ENCODE data around the gene PIM3. TPM values are rescaled to one million over a fixed set of nuclear protein-coding genes. Genes with fewer than 3 reads are reported as not detected.

PIM3 gene
- total and polyA plus RNA-seq, 10 of the 15 experiments (the other 5 are each of a cell fraction or from before 2014, with no cell fraction given): 0.31 to 60.8 (median 12.4) TPM

DNA sequence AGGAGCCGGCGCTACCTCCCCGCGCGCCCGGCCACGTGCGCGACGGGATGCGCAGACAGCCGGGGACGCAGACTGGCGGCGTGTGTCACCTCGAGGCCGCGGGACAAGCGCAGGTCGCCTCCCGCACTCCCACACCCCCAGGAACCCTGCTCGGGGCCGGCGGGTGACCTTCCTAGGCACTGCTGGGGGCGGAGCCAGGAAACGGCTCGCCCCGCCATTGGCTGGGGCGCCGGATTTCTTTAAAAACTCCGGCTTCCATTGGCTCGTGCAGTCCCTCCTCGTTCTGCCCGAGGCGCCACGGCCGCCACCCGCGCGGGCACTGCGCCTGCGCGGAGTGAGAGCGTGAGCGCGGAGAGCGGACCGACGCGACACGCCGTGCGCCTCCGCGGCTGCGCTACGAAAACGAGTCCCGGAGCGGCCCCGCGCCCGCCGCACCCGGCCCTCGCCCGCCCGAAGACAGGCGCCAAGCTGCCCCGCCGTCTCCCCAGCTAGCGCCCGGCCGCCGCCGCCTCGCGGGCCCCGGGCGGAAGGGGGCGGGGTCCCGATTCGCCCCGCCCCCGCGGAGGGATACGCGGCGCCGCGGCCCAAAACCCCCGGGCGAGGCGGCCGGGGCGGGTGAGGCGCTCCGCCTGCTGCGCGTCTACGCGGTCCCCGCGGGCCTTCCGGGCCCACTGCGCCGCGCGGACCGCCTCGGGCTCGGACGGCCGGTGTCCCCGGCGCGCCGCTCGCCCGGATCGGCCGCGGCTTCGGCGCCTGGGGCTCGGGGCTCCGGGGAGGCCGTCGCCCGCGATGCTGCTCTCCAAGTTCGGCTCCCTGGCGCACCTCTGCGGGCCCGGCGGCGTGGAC lies at the start of gene PIM3 (continued):
- TF ChIP-seq, protein P1, sequence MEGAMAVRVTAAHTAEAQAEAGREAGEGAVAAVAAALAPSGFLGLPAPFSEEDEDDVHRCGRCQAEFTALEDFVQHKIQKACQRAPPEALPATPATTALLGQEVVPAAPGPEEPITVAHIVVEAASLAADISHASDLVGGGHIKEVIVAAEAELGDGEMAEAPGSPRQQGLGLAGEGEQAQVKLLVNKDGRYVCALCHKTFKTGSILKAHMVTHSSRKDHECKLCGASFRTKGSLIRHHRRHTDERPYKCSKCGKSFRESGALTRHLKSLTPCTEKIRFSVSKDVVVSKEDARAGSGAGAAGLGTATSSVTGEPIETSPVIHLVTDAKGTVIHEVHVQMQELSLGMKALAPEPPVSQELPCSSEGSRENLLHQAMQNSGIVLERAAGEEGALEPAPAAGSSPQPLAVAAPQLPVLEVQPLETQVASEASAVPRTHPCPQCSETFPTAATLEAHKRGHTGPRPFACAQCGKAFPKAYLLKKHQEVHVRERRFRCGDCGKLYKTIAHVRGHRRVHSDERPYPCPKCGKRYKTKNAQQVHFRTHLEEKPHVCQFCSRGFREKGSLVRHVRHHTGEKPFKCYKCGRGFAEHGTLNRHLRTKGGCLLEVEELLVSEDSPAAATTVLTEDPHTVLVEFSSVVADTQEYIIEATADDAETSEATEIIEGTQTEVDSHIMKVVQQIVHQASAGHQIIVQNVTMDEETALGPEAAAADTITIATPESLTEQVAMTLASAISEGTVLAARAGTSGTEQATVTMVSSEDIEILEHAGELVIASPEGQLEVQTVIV (IDR thresholded peaks at IDR 0.05; ENCODE audit: borderline replicate concordance, partially characterized antibody): peak; percentile 43
- TF ChIP-seq, protein P2, sequence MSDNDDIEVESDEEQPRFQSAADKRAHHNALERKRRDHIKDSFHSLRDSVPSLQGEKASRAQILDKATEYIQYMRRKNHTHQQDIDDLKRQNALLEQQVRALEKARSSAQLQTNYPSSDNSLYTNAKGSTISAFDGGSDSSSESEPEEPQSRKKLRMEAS (IDR thresholded peaks at IDR 0.05; ENCODE audit: low read depth, low read length): peak; percentile 90
- peak; percentile 98 for TF ChIP-seq LARP7 (IDR thresholded peaks at IDR 0.05)
- peak; percentile 67 for TF ChIP-seq NR2C1 (IDR thresholded peaks at IDR 0.05)
- TF ChIP-seq GATAD2B (conservative IDR thresholded peaks at IDR 0.05; ENCODE audit: low read depth): peak; percentile 96
- TF ChIP-seq DPF2 (IDR thresholded peaks at IDR 0.05): peak; percentile 89
- peak; percentile 52; the same call in 1 of the 2 replicates for TF ChIP-seq TCF12 (IDR thresholded peaks at IDR 0.05; ENCODE audit: low read depth, low read length)
- TF ChIP-seq CBX3 (IDR thresholded peaks at IDR 0.05; ENCODE audit: borderline replicate concordance, low read depth): no peak
- peak; percentile 48; the same call in 1 of the 2 replicates for TF ChIP-seq RFX5 (IDR thresholded peaks at IDR 0.05; ENCODE audit: low read depth, low read length)
- peak; percentile 90 for TF ChIP-seq IKZF1 (conservative IDR thresholded peaks at IDR 0.05)
- peak; percentile 88 for TF ChIP-seq POLR2AphosphoS5 (IDR thresholded peaks at IDR 0.05; ENCODE audit: low read length)
- peak; percentile 85 for TF ChIP-seq YY1 (IDR thresholded peaks at IDR 0.05; ENCODE audit: low read depth, low read length)
- TF ChIP-seq EGR1 (IDR thresholded peaks at IDR 0.05; ENCODE audit: borderline replicate concordance in 1 of 2, low read depth in 2 of 2, low read length in 2 of 2): peak; percentile 67 to 91
- peak; percentile 84 for TF ChIP-seq BACH1 (IDR thresholded peaks at IDR 0.05; ENCODE audit: borderline replicate concordance)
- TF ChIP-seq, protein P3, sequence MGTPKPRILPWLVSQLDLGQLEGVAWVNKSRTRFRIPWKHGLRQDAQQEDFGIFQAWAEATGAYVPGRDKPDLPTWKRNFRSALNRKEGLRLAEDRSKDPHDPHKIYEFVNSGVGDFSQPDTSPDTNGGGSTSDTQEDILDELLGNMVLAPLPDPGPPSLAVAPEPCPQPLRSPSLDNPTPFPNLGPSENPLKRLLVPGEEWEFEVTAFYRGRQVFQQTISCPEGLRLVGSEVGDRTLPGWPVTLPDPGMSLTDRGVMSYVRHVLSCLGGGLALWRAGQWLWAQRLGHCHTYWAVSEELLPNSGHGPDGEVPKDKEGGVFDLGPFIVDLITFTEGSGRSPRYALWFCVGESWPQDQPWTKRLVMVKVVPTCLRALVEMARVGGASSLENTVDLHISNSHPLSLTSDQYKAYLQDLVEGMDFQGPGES (IDR thresholded peaks at IDR 0.05): no peak
- peak in 1 of 2 experiments; percentile 20; a peak in 1 of 4 replicates for TF ChIP-seq EP300 (IDR thresholded peaks at IDR 0.05; ENCODE audit: borderline replicate concordance in 1 of 2, control insufficient read depth in 1 of 2, low read depth in 2 of 2, low read length in 2 of 2)
- TF ChIP-seq BHLHE40 (IDR thresholded peaks at IDR 0.05; ENCODE audit: borderline replicate concordance in 1 of 2, low read depth in 2 of 2, low read length in 1 of 2): peak; percentile 77 to 92
- TF ChIP-seq MEF2B (IDR thresholded peaks at IDR 0.05; ENCODE audit: partially characterized antibody, poor library complexity, severe bottlenecking): peak; percentile 25
- TF ChIP-seq NRF1 (conservative IDR thresholded peaks at IDR 0.05; ENCODE audit: low read depth, low read length): peak; percentile 61
- TF ChIP-seq ZNF207 (IDR thresholded peaks at IDR 0.05; ENCODE audit: borderline replicate concordance): no peak
- TF ChIP-seq, protein P4, sequence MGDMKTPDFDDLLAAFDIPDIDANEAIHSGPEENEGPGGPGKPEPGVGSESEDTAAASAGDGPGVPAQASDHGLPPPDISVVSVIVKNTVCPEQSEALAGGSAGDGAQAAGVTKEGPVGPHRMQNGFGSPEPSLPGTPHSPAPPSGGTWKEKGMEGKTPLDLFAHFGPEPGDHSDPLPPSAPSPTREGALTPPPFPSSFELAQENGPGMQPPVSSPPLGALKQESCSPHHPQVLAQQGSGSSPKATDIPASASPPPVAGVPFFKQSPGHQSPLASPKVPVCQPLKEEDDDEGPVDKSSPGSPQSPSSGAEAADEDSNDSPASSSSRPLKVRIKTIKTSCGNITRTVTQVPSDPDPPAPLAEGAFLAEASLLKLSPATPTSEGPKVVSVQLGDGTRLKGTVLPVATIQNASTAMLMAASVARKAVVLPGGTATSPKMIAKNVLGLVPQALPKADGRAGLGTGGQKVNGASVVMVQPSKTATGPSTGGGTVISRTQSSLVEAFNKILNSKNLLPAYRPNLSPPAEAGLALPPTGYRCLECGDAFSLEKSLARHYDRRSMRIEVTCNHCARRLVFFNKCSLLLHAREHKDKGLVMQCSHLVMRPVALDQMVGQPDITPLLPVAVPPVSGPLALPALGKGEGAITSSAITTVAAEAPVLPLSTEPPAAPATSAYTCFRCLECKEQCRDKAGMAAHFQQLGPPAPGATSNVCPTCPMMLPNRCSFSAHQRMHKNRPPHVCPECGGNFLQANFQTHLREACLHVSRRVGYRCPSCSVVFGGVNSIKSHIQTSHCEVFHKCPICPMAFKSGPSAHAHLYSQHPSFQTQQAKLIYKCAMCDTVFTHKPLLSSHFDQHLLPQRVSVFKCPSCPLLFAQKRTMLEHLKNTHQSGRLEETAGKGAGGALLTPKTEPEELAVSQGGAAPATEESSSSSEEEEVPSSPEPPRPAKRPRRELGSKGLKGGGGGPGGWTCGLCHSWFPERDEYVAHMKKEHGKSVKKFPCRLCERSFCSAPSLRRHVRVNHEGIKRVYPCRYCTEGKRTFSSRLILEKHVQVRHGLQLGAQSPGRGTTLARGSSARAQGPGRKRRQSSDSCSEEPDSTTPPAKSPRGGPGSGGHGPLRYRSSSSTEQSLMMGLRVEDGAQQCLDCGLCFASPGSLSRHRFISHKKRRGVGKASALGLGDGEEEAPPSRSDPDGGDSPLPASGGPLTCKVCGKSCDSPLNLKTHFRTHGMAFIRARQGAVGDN (IDR thresholded peaks at IDR 0.05): peak; percentile 56; the same call in 1 of the 2 replicates
- peak; percentile 61; the same call in 1 of the 2 replicates for TF ChIP-seq CREM (IDR thresholded peaks at IDR 0.05; ENCODE audit: low read depth)
